ENCODE measurements around the gene SLC12A4.

DNA sequence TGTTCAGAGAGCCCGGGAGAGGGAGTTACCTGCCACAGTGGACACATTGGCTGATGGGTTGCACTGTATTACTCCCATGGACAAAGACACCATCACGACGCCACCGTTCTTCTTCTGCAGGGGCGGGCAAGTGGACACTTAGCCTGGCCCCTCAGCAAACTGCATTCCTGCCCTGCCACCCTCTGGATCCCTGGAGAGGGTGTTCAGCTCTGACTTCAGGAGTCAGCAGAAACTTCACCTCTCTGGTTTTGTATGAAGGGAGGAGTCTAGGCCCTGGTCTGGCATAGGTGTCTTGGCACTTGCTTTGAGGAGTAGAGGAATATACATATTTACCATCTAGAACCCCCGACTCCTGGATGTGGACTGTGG is 21.6 kb upstream of the SLC12A4 start:
- TF ChIP-seq, protein P1, sequence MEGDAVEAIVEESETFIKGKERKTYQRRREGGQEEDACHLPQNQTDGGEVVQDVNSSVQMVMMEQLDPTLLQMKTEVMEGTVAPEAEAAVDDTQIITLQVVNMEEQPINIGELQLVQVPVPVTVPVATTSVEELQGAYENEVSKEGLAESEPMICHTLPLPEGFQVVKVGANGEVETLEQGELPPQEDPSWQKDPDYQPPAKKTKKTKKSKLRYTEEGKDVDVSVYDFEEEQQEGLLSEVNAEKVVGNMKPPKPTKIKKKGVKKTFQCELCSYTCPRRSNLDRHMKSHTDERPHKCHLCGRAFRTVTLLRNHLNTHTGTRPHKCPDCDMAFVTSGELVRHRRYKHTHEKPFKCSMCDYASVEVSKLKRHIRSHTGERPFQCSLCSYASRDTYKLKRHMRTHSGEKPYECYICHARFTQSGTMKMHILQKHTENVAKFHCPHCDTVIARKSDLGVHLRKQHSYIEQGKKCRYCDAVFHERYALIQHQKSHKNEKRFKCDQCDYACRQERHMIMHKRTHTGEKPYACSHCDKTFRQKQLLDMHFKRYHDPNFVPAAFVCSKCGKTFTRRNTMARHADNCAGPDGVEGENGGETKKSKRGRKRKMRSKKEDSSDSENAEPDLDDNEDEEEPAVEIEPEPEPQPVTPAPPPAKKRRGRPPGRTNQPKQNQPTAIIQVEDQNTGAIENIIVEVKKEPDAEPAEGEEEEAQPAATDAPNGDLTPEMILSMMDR (IDR thresholded peaks at IDR 0.05), result no peak
- no peak for TF ChIP-seq POLR2A (IDR thresholded peaks at IDR 0.05)

Data from uterus (tissue), 2 donors.